ENCODE measurements around the gene SCYL2.
"Not testable (repeated sequence)": the region's sequence is repeated elsewhere in the genome, so short reads cannot be mapped to it uniquely, and the experiment has no call there.

The SCYL2 gene, protein sequence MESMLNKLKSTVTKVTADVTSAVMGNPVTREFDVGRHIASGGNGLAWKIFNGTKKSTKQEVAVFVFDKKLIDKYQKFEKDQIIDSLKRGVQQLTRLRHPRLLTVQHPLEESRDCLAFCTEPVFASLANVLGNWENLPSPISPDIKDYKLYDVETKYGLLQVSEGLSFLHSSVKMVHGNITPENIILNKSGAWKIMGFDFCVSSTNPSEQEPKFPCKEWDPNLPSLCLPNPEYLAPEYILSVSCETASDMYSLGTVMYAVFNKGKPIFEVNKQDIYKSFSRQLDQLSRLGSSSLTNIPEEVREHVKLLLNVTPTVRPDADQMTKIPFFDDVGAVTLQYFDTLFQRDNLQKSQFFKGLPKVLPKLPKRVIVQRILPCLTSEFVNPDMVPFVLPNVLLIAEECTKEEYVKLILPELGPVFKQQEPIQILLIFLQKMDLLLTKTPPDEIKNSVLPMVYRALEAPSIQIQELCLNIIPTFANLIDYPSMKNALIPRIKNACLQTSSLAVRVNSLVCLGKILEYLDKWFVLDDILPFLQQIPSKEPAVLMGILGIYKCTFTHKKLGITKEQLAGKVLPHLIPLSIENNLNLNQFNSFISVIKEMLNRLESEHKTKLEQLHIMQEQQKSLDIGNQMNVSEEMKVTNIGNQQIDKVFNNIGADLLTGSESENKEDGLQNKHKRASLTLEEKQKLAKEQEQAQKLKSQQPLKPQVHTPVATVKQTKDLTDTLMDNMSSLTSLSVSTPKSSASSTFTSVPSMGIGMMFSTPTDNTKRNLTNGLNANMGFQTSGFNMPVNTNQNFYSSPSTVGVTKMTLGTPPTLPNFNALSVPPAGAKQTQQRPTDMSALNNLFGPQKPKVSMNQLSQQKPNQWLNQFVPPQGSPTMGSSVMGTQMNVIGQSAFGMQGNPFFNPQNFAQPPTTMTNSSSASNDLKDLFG

DNA sequence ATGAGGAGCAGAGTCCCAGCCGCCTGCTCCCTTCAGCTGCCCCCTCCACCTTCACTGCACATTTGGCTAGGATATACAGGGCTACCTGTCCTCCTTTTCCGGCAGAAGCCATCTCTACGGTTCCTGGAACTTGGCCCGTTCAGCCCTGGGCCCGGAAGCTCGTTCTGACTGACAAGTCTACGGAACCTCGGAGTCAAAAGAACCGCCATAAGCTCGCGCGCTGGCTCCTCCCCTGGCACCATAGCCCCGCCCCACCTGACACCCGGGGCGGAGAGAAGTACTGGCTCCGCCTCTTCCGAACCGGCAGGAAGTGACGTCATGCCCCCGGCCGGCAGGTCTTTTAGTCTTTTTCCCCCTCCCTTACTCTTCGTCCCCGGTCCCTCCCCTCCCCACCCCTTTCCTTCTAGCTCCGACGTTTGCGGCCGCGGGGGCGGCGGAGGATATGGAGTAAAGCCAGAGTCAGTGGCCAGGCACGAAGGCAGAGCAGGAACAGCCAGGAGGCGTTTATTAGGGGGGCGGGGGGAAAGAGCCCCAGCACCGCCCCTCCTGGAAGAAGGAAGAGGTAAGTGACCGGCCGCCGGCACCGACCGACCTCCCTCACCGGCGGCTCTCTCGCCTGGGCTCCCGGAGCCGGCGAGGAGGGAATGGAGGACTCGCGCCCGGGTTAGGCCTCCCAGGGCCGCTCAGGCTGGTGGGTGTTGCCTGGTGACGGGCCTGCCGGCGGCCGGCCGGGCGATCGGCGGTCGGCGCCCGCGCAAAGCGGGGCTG lies at the start of gene SCYL2, which contains the start of gene DEPDC4:
TSS of gene SCYL2 (plus strand) at position 343 of the 768 bp plus-strand sequence. CDS start 15,794 bp downstream, outside the sequence.
TSS of gene DEPDC4 (minus strand) at position 245 of the 768 bp plus-strand sequence. CDS start at position 242, 3 bp downstream.
- peak; percentile 81 to 85 for DNase-seq (ENCODE audit: low read depth in 2 of 2)

DNA sequence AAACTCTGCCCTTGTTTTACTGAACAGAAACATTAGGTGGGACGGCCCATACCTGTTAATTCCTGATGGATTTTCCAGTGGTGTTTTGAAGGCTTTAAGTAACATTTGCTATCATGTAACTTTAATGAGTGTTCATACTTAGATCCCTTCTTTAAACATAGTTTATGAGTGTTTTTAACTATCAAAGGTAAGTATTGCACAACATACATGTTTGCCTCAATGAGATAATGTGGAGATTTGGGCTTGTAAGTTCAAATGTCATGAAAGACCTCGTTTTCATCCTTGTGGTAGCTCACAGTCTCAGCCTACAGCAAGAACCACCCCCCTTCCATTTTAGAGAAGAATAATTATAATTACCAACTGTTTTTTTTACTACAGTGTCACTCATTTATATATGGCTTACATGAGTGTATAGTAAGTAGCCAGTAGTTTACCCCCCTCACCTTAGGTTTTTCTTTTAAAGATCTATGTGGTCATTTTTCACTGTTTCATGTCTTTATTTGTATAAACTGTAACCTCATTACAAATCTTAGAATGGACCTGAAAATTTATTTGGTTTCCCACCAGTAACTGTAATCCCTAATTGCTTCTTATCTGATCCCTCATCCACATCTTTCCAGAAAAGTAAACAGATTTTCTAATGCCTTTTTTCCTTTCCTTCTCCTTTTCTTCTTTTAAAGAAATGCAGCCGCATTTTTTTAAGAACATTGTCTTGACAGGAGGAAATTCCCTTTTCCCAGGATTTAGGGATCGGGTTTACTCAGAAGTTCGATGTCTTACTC lies 47.5 kb upstream of the SCYL2 start:
- no peak for DNase-seq (ENCODE audit: low read depth in 2 of 2)

DNA sequence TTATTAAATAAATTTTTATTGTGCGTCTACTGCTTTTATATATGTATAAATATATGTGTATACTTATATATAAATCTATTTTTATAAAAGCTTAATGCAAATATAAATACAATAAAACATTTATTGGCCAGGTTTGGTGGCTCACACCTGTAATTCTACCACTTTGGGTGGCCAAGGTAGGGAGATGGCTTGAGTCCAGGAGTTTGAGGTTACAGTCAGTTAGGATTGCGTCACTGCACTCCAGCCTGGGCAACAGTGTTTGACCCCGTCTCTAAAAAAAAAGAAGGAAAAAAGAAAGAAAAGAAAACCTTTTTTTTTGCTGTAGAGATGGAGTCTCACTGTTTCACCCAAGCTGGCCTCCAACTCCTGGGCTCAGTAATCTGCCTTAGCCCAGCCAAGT lies 45.5 kb upstream of the SCYL2 start:
- no peak for DNase-seq (ENCODE audit: low read depth in 2 of 2)

DNA sequence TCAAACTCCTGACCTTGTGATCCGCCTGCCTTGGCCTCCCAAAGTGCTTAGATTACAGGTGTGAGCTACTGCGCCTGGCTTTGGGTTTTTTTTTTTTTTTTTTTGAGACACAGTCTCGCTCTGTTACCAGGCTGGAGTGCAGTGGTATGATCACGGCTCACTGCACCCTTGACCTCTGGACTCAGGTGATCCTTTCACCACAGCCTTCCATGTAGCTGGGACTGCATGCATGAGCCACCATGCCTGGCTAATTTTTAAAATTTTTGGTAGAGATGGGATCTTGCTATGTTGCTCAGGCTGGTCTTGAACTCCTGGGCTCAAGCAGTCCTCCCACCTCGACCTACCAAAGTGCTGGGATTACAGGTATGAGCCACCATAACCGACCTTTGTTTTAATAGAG lies 44.8 kb upstream of the SCYL2 start:
- DNase-seq (ENCODE audit: low read depth in 2 of 2): not testable (repeated sequence)

DNA sequence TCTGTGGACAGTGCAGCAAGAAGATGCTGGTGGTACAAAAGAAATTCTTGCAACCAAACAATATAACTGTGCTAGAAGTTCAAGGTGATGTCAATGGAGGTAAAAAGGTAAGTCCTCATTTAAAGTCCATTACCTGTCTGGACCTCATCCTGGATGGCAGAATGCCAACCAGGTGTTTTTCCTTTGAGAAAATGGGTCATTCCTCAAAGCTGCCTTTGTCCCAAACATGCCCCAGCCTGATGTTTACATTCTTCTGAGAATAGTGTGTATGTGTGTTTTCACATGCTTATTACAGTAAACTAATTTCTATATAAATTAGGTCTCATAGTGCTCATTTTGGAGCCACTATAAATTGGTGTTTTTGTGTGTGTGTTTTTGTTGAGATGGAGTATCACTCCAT lies 41.5 kb upstream of the SCYL2 start:
- no peak for DNase-seq (ENCODE audit: low read depth in 2 of 2)

DNA sequence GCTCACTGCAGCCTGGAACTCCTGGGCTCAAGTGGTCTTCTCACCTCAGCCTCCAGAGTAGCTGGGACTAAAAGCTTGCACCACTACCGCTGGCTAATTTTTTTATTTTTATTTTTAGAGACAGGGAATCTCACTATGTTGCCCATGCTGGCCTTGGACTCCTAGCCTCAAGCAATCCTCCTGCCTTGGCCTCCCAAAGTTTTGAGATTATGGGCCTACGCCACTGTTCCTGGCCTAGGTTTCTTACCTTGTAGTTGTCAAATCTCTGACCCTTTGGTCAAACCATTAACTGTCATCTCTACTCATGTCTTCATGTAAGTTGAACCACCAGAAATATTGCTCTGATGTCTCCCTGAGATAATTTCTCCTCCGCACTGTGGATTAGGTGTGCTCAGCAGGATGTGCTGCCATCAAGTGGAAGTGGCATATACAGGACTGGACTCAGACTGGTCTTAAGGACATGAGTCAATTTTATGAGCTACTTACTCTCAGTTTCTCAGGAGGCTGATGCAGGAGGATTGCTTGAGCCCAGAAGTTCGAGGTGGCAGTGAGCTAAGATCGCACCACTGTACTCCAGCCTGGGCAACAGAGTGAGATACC lies 37.8 kb upstream of the SCYL2 start:
- no peak for DNase-seq (ENCODE audit: low read depth in 2 of 2)

DNA sequence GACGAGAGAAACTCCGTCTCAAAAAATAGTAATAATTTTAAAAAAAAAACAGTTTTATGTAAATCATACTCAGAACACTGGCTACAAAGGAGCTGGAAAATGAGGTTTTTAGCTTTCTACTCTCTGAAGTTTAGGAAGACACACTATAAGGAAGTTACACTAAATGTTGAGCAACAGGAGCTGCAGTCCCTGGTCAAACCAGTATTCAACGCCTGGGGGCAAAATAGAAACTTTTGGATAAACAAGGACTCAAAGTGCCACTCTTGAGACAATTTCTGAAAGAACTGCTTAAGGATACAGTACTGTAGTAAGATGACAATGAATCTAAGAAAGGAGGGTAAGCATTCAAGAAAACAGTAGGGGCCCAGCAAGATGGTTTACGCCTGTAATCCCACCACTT lies 37.1 kb upstream of the SCYL2 start:
- DNase-seq (ENCODE audit: low read depth in 2 of 2): no peak

DNA sequence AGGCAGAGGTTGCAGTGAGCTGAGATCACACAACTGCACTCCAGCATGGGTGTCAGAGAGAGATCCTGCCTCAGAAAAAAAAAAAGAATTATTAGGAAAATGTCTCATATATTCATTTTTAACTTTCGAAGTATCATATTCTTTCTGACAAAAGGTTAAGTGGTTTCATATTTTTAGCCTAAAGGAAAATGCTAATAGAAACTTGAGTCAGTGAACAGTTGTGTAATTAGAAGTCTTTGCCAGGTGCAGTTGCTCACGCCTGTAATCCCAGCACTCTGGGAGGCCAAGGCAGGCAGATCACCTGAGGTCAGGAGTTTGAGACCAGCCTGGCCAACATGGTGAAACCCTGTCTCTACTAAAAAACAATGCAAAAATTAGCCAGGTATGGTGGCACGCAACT lies 35.1 kb upstream of the SCYL2 start:
- DNase-seq (ENCODE audit: low read depth in 2 of 2): not testable (repeated sequence)

DNA sequence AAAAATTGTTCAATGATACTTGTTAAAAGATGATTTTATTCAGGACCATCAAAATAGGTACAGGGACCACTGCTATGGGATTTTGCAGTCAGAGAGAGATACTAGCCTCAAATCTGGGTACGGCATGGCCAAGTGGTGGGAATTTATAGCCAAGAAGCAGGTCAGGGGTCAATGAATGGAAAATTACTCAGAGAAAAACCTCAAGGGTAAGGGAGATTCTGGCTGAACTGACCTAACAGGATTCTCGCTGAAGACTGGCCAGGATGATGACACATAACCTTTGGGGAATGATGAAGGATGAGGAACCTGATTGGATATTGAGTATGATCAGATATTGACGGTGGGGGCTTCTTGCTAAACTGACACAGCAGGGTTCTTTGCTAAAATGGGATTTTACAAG lies 32.8 kb upstream of the SCYL2 start:
- no peak for DNase-seq (ENCODE audit: low read depth in 2 of 2)

DNA sequence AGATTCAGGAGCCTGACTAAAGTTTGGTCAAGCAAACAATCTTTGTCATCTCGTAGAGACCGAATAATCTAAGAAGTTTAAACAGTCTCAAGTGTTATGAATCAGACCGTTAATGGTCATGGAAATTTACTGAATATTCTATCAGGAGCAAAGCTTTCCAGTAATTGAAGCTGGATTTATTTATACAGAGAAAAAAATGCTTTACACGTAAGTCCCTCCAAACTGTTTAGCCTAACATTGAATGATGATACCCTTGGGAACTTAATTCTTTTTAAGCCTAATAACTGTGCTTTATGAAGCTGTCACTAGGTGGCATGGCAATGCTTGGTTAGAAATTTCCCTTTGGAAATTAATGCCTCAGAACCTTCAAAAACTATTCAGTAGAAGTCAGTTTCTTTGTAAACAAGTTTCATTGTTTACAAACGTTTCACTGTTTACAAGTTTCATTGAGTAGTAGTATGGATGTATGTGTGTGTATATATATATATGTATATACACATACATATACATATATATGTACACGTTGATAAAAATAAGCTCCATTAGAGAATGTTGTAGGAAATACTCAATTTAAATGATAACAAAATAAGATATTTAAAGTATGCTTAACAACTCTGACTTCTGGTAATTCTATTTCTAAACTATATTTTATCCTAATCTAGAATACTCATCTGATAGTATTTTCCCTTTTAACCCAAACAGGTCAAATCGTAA lies 32.2 kb upstream of the SCYL2 start:
- DNase-seq (ENCODE audit: low read depth in 2 of 2): no peak

DNA sequence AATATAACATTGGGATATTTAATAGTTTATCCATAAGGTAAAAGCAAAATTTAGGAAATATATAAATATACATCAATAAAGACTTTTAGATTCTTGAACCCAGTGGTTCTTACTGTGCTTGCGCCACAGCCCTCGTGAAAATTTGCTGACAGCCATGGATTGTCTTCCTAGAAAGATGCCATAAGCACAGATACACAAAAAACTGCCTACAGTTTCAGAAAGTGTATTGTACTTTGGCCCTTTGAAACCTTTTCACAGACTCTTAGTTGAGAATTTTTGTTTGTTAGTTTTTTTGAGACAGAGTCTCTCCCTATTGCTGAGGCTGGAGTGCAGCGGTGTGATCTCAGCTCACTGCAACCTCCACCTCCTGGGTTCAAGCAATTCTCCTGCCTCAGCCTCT lies 28.2 kb upstream of the SCYL2 start:
- DNase-seq (ENCODE audit: low read depth in 2 of 2): no peak

DNA sequence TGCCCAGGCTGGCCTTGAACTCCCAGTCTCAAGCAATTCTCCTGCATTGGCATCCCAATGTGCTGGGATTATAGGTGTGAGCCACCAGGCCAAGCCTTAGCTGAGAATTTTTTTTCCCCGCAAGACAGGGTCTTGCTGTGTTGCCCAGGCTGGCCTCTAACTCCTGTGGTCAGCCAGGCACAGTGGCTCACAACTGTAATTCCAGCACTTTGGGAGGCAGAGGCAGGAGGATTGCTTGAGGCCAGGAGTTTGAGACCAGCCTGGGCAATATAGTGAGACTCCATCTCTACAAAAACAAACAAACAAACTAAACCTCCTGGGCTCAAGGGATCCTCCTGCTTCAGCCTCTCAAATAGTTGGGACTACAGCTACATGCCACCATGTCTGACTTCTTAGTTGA lies 27.4 kb upstream of the SCYL2 start:
- no peak for DNase-seq (ENCODE audit: low read depth in 2 of 2)

DNA sequence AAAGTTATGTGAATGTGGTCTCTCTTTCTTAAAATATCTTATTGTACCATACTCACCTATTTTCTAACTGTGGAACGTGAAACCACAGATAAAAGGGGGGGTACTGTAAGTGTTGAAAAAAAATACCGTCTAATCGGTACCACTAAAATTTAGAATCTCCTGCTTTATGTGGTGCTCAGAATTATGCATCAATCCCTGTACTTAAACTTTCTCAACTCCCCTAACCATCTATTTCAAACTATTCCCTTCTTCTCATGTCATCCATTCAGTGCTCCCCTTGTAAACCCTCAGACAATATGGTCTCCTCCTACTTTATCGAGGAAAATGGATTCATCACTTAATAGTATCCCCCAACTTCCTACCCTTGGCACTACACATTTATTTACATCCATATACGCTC lies 23.8 kb upstream of the SCYL2 start:
- no peak for DNase-seq (ENCODE audit: low read depth in 2 of 2)

DNA sequence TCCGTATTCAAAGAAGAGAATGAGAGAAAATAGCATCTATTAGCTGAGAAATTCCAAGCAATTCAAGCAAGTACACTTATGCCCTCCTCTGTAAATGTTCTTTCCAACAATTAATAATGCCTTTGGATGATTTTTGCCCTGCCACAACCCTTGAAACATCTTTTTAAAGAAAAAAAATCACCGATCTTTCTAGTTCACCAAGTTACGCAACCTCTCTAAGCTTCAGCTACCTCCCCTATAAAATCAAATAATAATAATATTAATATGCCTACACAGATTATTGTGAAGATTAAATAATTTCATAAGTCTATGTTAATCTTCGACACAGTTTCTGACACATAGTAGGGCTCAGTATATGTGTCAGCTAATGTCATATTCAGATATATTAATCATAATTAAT lies 19.2 kb upstream of the SCYL2 start:
- no peak for DNase-seq (ENCODE audit: low read depth in 2 of 2)

DNA sequence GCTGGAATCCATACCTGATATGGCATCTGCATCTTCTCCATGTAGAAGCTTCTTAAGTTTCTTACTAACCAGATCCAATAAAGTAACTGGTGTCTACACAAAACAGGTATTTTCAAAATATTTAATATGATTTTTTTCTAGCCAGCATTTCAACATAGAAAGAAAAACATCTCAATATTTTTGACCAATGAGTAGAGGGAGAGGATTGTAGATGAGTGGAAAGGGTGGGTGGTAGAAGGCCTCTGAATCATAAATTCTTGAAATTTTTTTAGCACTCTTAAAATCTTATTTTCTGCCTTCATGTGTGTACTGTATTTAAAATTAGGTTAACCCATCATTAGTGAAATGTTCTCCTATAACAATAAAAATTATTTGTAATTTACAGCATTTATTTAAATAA lies 18.1 kb upstream of the SCYL2 start:
- DNase-seq (ENCODE audit: low read depth in 2 of 2): no peak

DNA sequence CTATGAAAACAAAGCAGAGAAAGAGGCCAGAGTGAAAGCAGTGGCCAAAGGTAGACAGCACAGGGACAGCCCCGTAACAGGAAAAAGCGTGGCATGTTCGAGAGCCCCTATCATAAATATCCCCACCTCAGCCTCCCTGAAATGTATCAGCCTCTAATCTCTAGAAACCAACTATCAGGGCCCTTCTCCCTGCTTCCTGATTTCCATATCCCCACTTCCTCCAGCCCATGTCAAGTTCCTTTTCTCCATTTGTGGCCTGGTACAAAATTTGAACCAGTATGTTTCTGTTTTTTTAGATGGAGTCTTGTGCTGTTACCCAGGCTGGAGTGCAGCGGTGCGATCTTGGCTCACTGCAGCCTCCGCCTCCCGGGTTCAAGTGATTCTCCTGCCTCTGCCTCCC lies 17.0 kb upstream of the SCYL2 start:
- no peak for DNase-seq (ENCODE audit: low read depth in 2 of 2)

DNA sequence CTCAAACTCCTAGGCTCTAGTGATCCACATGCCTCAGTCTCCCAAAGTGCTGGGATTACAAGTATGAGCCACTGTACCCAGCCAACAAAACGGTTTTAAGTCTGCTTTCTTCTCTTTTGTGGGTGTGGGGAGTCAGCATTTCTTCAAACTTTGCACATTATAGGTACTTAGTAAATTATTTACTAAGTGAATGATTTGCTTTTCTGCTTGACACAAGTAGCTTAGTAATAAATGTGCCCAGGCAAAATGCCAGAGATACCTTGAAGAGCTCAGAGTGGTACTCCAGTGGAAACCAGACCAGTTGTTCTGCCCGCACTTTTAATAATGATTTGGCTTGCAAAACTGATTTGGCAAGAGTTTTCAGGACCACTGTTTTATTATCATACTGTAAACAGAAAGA lies 15.1 kb upstream of the SCYL2 start:
- DNase-seq (ENCODE audit: low read depth in 2 of 2): no peak

DNA sequence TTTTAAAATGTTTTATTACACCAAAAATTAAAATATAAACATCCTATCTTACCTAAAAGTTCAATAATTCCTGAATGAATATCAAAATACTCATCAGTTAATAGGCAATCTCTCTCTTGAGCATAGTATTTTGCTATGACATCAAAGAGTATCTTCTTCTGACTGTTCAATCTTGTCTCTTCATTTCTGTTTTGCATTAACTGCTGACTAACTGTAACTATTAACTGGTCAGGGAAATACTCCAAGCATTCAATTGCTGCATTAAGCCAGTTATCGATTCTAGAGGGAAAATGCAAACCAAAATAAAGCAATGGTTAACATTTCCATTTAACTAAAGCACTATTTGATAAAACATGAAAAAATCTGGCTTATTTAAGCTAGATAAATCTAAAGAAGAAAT lies 13.5 kb upstream of the SCYL2 start:
- DNase-seq (ENCODE audit: low read depth in 2 of 2): no peak

DNA sequence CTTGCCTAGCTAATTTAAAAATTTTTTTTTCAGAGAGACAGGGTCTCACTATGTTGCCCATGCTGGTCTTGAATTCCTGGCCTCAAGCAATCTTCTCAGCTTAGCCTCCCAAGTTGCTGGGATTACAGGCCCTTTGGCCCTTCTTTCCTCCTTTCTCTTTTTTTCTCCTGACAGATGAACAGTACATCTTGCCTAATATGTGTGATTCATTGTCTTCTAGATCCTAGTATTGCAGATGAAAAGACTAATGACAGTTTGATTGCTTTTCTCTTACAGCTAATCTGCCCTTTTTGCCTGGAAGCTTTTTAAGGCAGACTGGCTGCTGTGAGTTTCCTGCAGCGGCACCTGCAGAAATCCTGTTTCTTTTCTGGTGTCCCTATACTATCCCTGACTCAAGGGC lies 12.1 kb upstream of the SCYL2 start:
- DNase-seq (ENCODE audit: low read depth in 2 of 2): no peak

DNA sequence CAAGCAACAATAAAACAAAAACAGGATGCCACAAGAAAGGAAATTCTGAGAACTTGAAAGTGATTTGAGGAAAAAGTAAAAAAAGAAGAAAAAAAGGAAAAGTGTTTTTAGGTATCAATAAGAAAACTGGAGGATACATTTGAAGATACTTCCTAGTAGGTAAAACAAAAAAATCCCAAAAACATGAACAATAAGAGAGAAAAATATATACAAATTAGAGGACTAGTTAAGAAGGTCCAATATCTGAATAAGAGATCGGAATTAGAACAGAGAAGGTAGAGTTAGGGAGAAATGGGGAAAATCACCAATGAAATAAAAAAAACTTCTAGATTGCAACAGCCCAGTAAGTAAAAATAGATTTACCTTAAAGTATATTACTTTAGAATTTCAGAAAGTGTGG lies 8.8 kb upstream of the SCYL2 start:
- no peak for DNase-seq (ENCODE audit: low read depth in 2 of 2)

All from stimulated activated CD4-positive, alpha-beta T cell treated with anti-CD3 and anti-CD28 coated beads, Interleukin-1b, Interleukin-23, amount 100 ng/mL, for 1 hour (primary cell).